GM21737 (cell line): ENCODE data around the gene SUN5.
"Not testable (repeated sequence)": the region's sequence is repeated elsewhere in the genome, so short reads cannot be mapped to it uniquely, and the experiment has no call there.

ENCODE experiments used
- ATAC-seq: cut with Tn5 transposase; IDR thresholded peaks from one replicate; pipeline ENCODE4 v1.9.1; 2021; ENCODE audit warnings: mild to moderate bottlenecking, moderate library complexity; ENCODE audit not compliant: unreplicated experiment

SUN5 gene

GRCh38 chr20:32965581-32966373 lies 38.5 kb downstream of the SUN5 start:
- ATAC-seq: no peak

GRCh38 chr20:32965115-32965514 lies 39.1 kb downstream of the SUN5 start:
- ATAC-seq: no peak

- no peak for ATAC-seq
These were observed 39.7 kb downstream of the SUN5 start for GRCh38 chr20:32964575-32964974.

- ATAC-seq: no peak
These were observed 41.1 kb downstream of the SUN5 start for GRCh38 chr20:32963176-32963575.

- ATAC-seq: not testable (repeated sequence)
These were observed 41.6 kb downstream of the SUN5 start for GRCh38 chr20:32962646-32963045.

GRCh38 chr20:32962053-32962452 lies 42.2 kb downstream of the SUN5 start:
- ATAC-seq: no peak

GRCh38 chr20:32960849-32961731 lies 43.1 kb downstream of the SUN5 start:
- ATAC-seq: no peak

- no peak for ATAC-seq
These were observed 44.1 kb downstream of the SUN5 start for GRCh38 chr20:32960222-32960518.

- no peak for ATAC-seq
These were observed 44.6 kb downstream of the SUN5 start for GRCh38 chr20:32959351-32960221.

GRCh38 chr20:32958574-32958973 lies 45.7 kb downstream of the SUN5 start:
- ATAC-seq: no peak

- ATAC-seq: no peak
These were observed 46.8 kb downstream of the SUN5 start for GRCh38 chr20:32957459-32957858.

GRCh38 chr20:32950539-32950938 lies 53.7 kb downstream of the SUN5 start:
- not testable (repeated sequence) for ATAC-seq

- ATAC-seq: no peak
These were observed 57.6 kb downstream of the SUN5 start for GRCh38 chr20:32946629-32947028.

GRCh38 chr20:32945710-32946221 lies 58.5 kb downstream of the SUN5 start:
- ATAC-seq: no peak

- no peak for ATAC-seq
These were observed 60.7 kb downstream of the SUN5 start for GRCh38 chr20:32943490-32944052.

GRCh38 chr20:32941155-32941885 lies 62.9 kb downstream of the SUN5 start:
- no peak for ATAC-seq

GRCh38 chr20:32934580-32934979 lies 69.7 kb downstream of the SUN5 start:
- ATAC-seq: no peak
